SKM-1 (cell line): Measurements from ENCODE around the gene RFC4.

ENCODE experiments used
- DNase-seq: peaks from one replicate; lab custom pipeline; 2025; ENCODE audit not compliant: unreplicated experiment; lab: John Stamatoyannopoulos, UW

RFC4 gene

GRCh38 chr3:186751480-186751879 is 54.8 kb downstream of the RFC4 start:
- no peak for DNase-seq

GRCh38 chr3:186750316-186750715 is 56.0 kb downstream of the RFC4 start:
- no peak for DNase-seq

GRCh38 chr3:186746008-186746407 is 60.3 kb downstream of the RFC4 start:
- peak; percentile 94 for DNase-seq

GRCh38 chr3:186743666-186744065 is 62.6 kb downstream of the RFC4 start:
- DNase-seq = no peak

- no peak for DNase-seq
Measured at GRCh38 chr3:186742618-186743380, 63.5 kb downstream of the RFC4 start.
